ENCODE results near the gene OR51D1. TPM values are rescaled to one million over a fixed set of nuclear protein-coding genes. Genes with fewer than 3 reads are reported as not detected.

The OR51D1 gene
- total RNA-seq, 4 donors from 2014 or later: not detected

DNA sequence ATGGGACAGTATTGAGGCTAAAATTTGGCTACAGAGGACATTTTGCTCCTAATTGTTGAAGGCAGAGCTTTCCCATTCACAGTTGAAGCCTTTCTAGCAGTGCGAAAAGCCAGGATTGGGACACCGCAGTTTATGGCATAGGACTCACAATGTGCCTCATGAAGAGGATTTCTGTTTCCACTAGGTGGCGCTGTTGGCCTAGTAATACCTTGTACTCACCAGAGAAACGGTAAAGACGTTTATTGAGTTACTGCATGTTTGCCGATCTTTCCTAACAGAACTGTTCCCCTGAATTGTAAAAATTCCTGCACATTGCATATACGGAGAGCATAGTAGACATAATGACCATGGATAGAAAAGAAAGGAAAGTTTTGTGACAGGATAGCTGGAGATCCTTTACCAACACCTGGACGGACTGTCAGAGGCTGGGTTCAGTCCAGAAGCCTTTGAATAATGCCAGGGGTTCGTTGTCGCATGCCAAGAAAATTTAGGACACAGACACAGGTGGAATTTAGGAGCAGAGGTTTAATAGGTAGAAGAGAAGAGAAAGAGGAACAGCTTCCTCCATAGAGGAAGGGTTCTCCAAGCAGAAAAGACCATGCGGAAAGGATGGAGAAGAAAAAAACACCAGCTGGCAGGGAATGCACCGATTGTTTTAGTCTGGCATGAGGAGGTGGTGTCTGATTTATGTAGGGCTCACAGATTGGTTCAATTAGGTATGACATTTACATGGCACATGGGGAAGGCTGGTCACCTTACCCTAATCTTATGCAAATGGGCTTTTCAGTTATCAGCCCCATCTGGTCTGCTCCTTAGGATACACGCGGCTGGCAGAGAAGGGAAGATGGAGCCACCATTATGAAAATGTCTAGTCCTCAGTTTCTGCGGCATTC lies 10.8 kb upstream of the OR51D1 start:
- WGBS, 2 donors: 35 to 42% methylated on average over 15 of the region's 15 CpGs
- H3K4me3 ChIP-seq (ENCODE audit: low read depth, poor library complexity, severe bottlenecking): no peak overlapping the region
- intact Hi-C loops (cut with DNase I; ENCODE audit: low total_unique reads): no loop called here
- TF ChIP-seq, protein P1, sequence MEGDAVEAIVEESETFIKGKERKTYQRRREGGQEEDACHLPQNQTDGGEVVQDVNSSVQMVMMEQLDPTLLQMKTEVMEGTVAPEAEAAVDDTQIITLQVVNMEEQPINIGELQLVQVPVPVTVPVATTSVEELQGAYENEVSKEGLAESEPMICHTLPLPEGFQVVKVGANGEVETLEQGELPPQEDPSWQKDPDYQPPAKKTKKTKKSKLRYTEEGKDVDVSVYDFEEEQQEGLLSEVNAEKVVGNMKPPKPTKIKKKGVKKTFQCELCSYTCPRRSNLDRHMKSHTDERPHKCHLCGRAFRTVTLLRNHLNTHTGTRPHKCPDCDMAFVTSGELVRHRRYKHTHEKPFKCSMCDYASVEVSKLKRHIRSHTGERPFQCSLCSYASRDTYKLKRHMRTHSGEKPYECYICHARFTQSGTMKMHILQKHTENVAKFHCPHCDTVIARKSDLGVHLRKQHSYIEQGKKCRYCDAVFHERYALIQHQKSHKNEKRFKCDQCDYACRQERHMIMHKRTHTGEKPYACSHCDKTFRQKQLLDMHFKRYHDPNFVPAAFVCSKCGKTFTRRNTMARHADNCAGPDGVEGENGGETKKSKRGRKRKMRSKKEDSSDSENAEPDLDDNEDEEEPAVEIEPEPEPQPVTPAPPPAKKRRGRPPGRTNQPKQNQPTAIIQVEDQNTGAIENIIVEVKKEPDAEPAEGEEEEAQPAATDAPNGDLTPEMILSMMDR (IDR thresholded peaks at IDR 0.05): no peak
- no peak for TF ChIP-seq POLR2A (IDR thresholded peaks at IDR 0.05)
- DNase-seq (ENCODE audit: low spot score in 2 of 2): no peak

DNA sequence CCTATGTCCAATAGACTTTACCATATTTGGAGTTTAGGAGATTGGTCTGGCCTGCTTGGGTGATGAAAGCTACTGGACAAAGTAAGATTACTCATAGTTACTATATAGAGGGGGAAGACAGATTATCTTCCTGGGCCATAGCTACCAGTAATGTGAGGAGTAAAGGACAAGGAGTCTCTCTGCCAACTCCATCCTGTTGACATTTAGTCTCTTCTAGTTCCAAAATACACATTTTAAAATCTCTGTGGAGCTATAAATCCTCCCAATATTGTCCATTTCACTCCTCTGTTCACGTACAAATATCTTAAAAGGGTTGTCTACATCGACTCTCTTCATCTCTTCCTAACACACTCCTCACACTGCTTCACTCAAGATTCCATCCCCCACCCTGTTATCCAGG lies 1.1 kb upstream of the OR51D1 start:
- intact Hi-C loops (cut with DNase I; ENCODE audit: low total_unique reads): no loop called here
- no peak for DNase-seq (ENCODE audit: low spot score in 2 of 2)

DNA sequence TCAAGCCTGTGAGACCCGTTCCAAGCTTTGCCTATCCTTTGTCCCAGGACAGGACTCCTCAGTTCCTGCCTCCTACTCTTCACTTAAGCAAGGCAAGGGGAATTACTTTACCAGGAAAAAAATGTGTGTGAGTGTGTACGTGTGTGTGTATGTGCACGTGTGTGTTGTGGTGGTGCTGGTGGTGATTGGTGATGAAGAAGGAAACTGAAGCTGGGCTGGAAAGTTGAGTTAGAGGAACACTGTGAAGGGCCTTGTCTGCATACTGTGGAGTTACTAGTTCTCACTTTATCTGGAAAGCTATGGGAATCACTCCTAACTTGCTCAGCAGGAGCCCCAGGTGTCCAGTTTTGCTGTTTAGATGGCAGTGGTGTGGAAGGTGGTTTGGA lies 378 bp downstream of the OR51D1 start:
- WGBS, 2 donors: 78 to 90% methylated on average over 3 of the region's 3 CpGs
- H3K4me3 ChIP-seq (ENCODE audit: low read depth, poor library complexity, severe bottlenecking): no peak overlapping the region
- no peak for TF ChIP-seq POLR2A (IDR thresholded peaks at IDR 0.05)
- TF ChIP-seq, protein P1 (IDR thresholded peaks at IDR 0.05): no peak
- intact Hi-C loops (cut with DNase I; ENCODE audit: low total_unique reads): no loop called here
- DNase-seq (ENCODE audit: low spot score in 2 of 2): no peak

More for the DNA sequence above, 1.1 kb upstream of the OR51D1 start:
- H3K4me3 ChIP-seq (ENCODE audit: low read depth, poor library complexity, severe bottlenecking): no peak overlapping the region
- 82 to 83% methylated on average over 2 of the region's 2 CpGs for WGBS, 2 donors
- no peak for TF ChIP-seq POLR2A (IDR thresholded peaks at IDR 0.05)
- TF ChIP-seq, protein P1 (IDR thresholded peaks at IDR 0.05): no peak

DNA sequence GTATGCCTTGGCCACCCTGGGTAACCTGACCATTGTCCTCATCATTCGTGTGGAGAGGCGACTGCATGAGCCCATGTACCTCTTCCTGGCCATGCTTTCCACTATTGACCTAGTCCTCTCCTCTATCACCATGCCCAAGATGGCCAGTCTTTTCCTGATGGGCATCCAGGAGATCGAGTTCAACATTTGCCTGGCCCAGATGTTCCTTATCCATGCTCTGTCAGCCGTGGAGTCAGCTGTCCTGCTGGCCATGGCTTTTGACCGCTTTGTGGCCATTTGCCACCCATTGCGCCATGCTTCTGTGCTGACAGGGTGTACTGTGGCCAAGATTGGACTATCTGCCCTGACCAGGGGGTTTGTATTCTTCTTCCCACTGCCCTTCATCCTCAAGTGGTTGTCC lies 2.7 kb downstream of the OR51D1 start:
- H3K4me3 ChIP-seq (ENCODE audit: low read depth, poor library complexity, severe bottlenecking): no peak overlapping the region
- TF ChIP-seq, protein P1 (IDR thresholded peaks at IDR 0.05): no peak
- no peak for TF ChIP-seq POLR2A (IDR thresholded peaks at IDR 0.05)
- DNase-seq (ENCODE audit: low spot score in 2 of 2): no peak
- intact Hi-C loops (cut with DNase I; ENCODE audit: low total_unique reads): no loop called here
- WGBS, 2 donors: 92% methylated on average over 6 of the region's 6 CpGs

DNA sequence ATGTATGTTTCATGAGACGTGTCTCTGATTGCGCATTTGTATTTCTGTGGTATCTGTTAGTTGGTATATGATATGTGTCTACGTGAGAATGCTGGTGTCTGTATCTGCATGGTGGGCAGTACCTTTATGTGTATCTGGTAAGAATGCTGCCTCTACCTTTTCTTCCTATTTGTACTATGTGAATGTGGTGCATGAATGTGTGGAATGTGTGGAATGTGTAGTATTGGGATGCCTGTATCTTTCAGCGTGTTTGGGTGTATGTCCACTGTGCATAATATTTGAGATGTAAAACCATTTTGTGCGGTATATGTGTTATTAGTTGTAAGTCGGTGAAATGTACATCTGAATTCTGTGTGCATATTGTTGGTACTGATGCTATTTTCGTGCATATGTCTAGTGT lies 4.2 kb downstream of the OR51D1 start:
- no peak for TF ChIP-seq POLR2A (IDR thresholded peaks at IDR 0.05)
- TF ChIP-seq, protein P1 (IDR thresholded peaks at IDR 0.05): no peak
- intact Hi-C loops (cut with DNase I; ENCODE audit: low total_unique reads): no loop called here
- 81 to 83% methylated on average over 7 of the region's 7 CpGs for WGBS, 2 donors
- DNase-seq (ENCODE audit: low spot score in 2 of 2): no peak
- no peak overlapping the region for H3K4me3 ChIP-seq (ENCODE audit: low read depth, poor library complexity, severe bottlenecking)

All from lower leg skin (tissue), 4 donors.